KMS-11 (cell line): ENCODE data around the gene ACP2.

Experiments used
- H2AFZ ChIP-seq: fragments of 200-600 bp; sonication (generic); 2 replicates; pipeline ENCODE4 v1.6.1; 2016; ENCODE audit warnings: antibody characterized with exemption, mixed run types, low read depth
- H3K27ac ChIP-seq: fragments of 200-600 bp; sonication (generic); 2 replicates; pipeline ENCODE4 v1.6.1; 2016; ENCODE audit warnings: mild to moderate bottlenecking, mixed run types
- H3K27me3 ChIP-seq: fragments of 200-600 bp; sonication (generic); 2 replicates; pipeline ENCODE4 v1.6.1; 2017; ENCODE audit warnings: mild to moderate bottlenecking, low read depth, mixed run types, moderate library complexity; ENCODE audit not compliant: insufficient read depth
- H3K36me3 ChIP-seq: fragments of 200-600 bp; sonication (generic); 2 replicates; pipeline ENCODE4 v1.6.1; 2017; ENCODE audit warnings: mild to moderate bottlenecking, mixed run types; ENCODE audit not compliant: insufficient read depth
- H3K4me1 ChIP-seq: fragments of 200-600 bp; sonication (generic); 2 replicates; pipeline ENCODE4 v1.6.1; 2016; ENCODE audit warnings: mild to moderate bottlenecking, low read depth, mixed run types; ENCODE audit not compliant: poor library complexity, severe bottlenecking
- H3K4me2 ChIP-seq: fragments of 200-600 bp; sonication (generic); 2 replicates; pipeline ENCODE4 v1.7.0; 2016; ENCODE audit warnings: mild to moderate bottlenecking, mixed run types
- H3K4me3 ChIP-seq: fragments of 200-600 bp; sonication (generic); IDR thresholded peaks from 2 replicates; pipeline ENCODE4 v1.6.1; 2017; ENCODE audit warnings: low read depth, low read length, mixed read lengths; ENCODE audit not compliant: insufficient read depth
- H3K79me2 ChIP-seq: fragments of 200-600 bp; sonication (generic); 2 replicates; pipeline ENCODE4 v1.6.1; 2016; ENCODE audit warnings: low read depth, mixed run types; ENCODE audit not compliant: insufficient read depth
- H3K9ac ChIP-seq: fragments of 200-600 bp; sonication (generic); 2 replicates; pipeline ENCODE4 v1.6.1; 2016; ENCODE audit warnings: mild to moderate bottlenecking, mixed run types
- H4K20me1 ChIP-seq: fragments of 200-600 bp; sonication (generic); 2 replicates; pipeline ENCODE4 v1.6.1; 2016; ENCODE audit warnings: mild to moderate bottlenecking, mixed run types; ENCODE audit not compliant: insufficient read depth
- CTCF ChIP-seq: fragments of 200-600 bp; sonication (generic); conservative IDR thresholded peaks from 2 replicates; pipeline ENCODE4 v1.6.1; 2017; ENCODE audit warnings: low read depth, mild to moderate bottlenecking, antibody characterized with exemption, low read length, moderate library complexity, mixed read lengths

ACP2 gene

DNA sequence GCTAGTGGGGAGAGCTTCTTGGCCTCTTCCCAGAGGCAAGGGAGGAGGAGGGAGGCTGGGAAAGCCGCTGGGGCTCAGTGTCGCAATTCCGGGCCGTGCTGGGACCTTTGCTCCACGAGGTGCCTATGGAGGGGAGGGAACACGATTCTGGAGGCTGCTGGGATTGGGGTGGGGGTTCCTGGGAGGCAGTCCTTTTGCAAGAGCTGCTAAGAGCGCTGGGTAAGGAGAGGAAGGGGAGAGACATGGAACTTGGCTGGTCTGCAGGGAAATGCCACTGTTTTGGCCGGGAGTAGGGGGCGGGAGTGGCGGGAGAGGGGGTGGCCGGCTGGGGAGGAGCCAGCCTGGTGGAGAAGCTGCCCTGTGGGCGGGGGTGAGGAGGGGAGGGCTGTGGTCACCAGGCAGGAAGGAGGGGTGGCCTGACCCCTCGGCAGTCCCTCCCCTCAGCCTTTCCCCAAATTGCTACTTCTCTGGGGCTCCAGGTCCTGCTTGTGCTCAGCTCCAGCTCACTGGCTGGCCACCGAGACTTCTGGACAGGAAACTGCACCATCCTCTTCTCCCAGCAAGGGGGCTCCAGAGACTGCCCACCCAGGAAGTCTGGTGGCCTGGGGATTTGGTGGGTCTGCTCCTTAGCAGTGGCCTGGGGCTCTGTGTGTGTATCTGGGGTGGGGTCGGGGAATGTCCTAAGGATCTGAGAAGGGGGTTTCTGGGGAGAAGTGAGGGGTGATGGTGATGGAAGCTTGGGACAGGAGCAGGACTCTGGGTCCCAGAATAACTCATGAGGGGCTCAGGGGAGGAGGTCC lies 9.1 kb upstream of the ACP2 start, which contains the start of gene NR1H3:
NR1H3 (plus strand) TSS at position 480 of the 800 bp plus-strand sequence. CDS start 1,221 bp downstream, outside the sequence.
- Histone ChIP-seq H3K27me3 (no peaks in the 10 kb centered on the region), H3K9ac (no peak within 1 kb of the TSS), H2AFZ (no peak within 1 kb of the TSS), H3K27ac (no peak within 1 kb of the TSS), H3K4me3 (no peak within 1 kb of the TSS), H3K4me2 (no peak within 1 kb of the TSS), H3K79me2 (no peaks in the 10 kb centered on the region), H3K36me3 (no peaks in the 10 kb centered on the region), H4K20me1 (no peaks in the 10 kb centered on the region), H3K4me1 (no peaks in the 10 kb centered on the region)
- no peak for TF ChIP-seq CTCF

DNA sequence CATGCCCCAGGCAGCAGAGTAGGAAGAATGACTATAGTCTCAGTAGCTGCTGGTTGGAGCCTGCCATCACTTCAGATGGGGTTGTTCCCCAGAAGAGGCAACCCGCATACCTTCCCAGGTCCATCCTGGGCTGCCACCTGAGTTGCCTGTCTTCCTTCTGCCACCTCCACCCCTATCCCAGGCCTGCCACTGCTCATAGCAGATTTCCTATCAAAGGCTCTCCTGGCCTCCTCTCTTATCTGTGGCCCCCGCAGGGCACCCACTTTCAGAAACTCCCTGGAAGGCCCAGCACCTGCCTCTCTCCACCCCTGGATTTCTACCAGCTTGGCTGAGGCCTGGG lies 8.5 kb upstream of the ACP2 start:
- H3K4me1 ChIP-seq = no peaks in the 10 kb centered on the region
- H3K9ac ChIP-seq = no peak overlapping the region
- TF ChIP-seq CTCF = no peak
- H2AFZ ChIP-seq = no peak overlapping the region
- H3K27ac ChIP-seq = no peak overlapping the region
- H3K79me2 ChIP-seq = no peaks in the 10 kb centered on the region
- H3K4me3 ChIP-seq = no peak overlapping the region
- no peaks in the 10 kb centered on the region for H4K20me1 ChIP-seq
- no peaks in the 10 kb centered on the region for H3K27me3 ChIP-seq
- H3K36me3 ChIP-seq = no peaks in the 10 kb centered on the region
- no peak overlapping the region for H3K4me2 ChIP-seq

DNA sequence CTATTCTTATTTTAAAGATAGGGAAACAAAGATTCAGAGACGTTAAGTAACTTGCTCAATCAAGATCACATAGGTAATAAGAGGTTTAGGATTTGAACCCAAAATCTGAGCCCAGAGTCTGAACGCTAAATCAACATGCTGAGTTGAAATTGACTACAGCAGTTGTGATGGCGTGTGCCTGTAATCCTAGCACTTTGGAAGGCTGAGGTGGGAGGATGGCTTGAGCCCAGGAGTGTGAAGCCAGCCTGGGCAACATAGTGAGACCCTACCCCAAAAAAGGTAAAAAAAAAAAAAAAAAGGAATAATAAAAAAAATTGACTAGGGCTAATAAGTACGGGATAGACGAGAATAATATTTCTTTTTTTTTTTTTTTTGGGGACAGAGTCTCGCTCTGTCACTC lies 7.8 kb upstream of the ACP2 start:
- H3K27ac ChIP-seq = no peak overlapping the region

GRCh38 chr11:47254386-47254785 lies 5.8 kb upstream of the ACP2 start:
- Histone ChIP-seq H3K4me1 (peaks cover 5% of the 10 kb centered on the region), H3K27ac (no peak overlapping the region), H3K4me2 (no peak overlapping the region), H3K9ac (no peak overlapping the region), H3K4me3 (no peak overlapping the region), H3K79me2 (peaks cover 3% of the 10 kb centered on the region; the same call in 1 of the 2 replicates), H4K20me1 (no peaks in the 10 kb centered on the region), H3K27me3 (no peaks in the 10 kb centered on the region), H3K36me3 (no peaks in the 10 kb centered on the region), H2AFZ (no peak overlapping the region)
- TF ChIP-seq CTCF = no peak

More for the DNA sequence above, 7.8 kb upstream of the ACP2 start:
- H4K20me1 ChIP-seq = no peaks in the 10 kb centered on the region
- no peak overlapping the region for H3K9ac ChIP-seq
- H3K4me2 ChIP-seq = no peak overlapping the region
- H3K27me3 ChIP-seq = no peaks in the 10 kb centered on the region
- no peak for TF ChIP-seq CTCF
- H3K4me1 ChIP-seq = no peaks in the 10 kb centered on the region
- H2AFZ ChIP-seq = no peak overlapping the region
- H3K79me2 ChIP-seq = no peaks in the 10 kb centered on the region
- no peaks in the 10 kb centered on the region for H3K36me3 ChIP-seq
- no peak overlapping the region for H3K4me3 ChIP-seq
